Astrocyte (in vitro differentiated cells and primary cell): ENCODE results near the gene FUT8.

ENCODE experiments used
- EZH2 ChIP-seq: IDR thresholded peaks from 2 replicates; pipeline ENCODE4 v1.6.1; 2012; ENCODE audit warnings: mild to moderate bottlenecking, low read length, inconsistent platforms; ENCODE audit not compliant: insufficient read depth
- TF ChIP-seq, protein P1 (sequence below): IDR thresholded peaks from 2 replicates; pipeline ENCODE4 v1.5.1; 2011; ENCODE audit warnings: low read depth, mild to moderate bottlenecking, inconsistent platforms, low read length, moderate library complexity; ENCODE audit not compliant: insufficient read depth

DNA sequence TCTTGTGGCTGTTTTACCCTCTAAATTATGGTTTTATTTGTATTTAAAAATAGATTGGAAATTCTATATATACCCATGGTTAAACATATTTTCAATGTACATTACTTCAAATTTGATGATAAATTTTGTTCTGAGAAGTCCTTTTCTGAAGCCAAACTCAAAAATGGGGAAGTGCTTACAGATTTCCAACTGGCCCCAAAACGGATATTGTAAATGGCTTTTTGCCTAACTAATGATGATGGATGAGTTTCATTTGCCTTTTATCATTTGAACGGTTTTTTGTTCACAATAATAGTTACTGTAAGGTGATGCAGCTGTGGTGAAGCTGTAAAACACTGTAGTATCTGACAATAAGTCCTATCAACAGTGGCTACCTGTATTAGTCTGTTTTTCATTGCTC lies 136.9 kb downstream of the FUT8 start:
- TF ChIP-seq, protein P1, sequence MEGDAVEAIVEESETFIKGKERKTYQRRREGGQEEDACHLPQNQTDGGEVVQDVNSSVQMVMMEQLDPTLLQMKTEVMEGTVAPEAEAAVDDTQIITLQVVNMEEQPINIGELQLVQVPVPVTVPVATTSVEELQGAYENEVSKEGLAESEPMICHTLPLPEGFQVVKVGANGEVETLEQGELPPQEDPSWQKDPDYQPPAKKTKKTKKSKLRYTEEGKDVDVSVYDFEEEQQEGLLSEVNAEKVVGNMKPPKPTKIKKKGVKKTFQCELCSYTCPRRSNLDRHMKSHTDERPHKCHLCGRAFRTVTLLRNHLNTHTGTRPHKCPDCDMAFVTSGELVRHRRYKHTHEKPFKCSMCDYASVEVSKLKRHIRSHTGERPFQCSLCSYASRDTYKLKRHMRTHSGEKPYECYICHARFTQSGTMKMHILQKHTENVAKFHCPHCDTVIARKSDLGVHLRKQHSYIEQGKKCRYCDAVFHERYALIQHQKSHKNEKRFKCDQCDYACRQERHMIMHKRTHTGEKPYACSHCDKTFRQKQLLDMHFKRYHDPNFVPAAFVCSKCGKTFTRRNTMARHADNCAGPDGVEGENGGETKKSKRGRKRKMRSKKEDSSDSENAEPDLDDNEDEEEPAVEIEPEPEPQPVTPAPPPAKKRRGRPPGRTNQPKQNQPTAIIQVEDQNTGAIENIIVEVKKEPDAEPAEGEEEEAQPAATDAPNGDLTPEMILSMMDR, result no peak
- no peak for TF ChIP-seq EZH2
